GM18861 (cell line): ENCODE results near the gene CXorf58.
"Not testable (repeated sequence)": the region's sequence is repeated elsewhere in the genome, so short reads cannot be mapped to it uniquely, and the experiment has no call there.

ENCODE experiments used
- ATAC-seq: cut with Tn5 transposase; IDR thresholded peaks from one replicate; pipeline ENCODE4 v1.9.1; 2021; ENCODE audit not compliant: unreplicated experiment

CXorf58 gene, protein sequence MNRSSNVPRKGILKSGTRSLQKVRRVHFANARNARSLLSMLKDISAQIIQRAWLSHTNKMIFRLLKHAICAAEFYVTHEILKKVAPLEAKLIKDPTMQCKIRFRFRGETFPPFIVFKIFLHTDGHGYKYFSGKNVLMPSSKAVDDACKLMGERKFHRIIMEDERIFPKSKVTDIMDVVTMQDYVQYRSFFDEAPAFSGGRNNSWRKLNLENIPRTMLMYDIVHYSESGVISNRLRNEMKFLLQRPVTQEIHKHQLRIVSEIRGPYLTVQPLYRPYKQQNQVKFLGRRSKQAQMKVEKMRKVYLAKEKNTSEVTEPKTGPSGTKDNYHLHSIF

DNA sequence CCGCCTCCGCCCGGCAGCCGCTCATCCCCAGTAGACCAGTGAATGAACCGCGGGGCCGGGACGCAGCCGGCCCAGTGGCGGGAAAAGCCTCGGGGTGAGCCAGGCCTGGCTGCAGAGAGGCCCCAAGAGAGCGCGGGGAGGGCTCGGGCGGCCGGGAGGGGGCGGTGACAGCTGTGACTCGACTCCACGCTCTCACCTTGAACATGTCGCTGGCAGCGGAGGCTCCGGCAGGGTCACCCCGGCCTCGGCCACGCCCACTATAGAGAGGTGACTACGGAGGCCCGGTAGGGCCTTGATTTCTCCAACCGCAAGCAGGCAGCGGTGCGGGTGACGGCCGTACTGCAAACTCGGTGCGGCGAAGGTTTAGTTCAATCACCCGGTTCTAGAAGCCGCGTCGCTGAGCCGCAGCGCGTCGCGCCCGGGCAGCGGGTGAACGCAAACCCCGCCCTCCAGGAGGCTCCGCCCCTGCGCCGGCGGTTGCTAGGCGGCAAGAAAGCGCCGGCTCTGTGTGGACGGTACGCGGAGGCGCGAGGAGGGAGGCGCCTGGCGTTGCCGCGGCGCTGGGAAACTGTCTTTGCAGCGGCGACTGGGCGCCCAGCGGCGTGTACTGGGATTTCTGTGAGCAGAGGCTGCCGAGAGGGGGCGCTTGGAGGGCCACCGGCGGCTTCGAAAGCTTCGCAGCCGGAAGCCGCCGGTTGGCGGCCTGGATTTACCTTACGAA, at the start of gene CXorf58, which contains the start of gene APOO:
TSS of gene CXorf58 (plus strand) at position 509 of the 721 bp plus-strand sequence. CDS start 2,297 bp downstream, outside the sequence.
TSS of gene APOO (minus strand) at position 441 of the 721 bp plus-strand sequence. CDS start at position 205, 236 bp downstream.
- peak; percentile 85 for ATAC-seq

DNA sequence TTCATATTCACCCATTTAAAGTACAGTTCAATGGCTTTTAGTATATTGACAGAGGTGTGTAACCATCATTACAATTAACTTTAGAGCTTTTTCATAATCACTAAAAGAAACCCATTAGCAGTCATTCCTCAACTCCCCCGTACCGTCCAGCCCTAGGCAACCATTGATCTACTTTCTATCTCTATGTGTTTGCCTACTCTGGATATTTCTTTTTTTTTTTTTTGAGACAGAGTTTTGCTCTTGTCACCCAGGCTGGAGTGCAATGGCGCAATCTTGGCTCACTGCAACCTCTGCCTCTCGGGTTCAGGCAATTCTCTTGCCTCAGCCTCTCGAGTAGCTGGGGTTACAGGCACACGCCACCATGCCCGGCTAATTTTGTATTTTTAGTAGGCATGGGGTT, 48.6 kb upstream of the CXorf58 start:
- not testable (repeated sequence) for ATAC-seq

DNA sequence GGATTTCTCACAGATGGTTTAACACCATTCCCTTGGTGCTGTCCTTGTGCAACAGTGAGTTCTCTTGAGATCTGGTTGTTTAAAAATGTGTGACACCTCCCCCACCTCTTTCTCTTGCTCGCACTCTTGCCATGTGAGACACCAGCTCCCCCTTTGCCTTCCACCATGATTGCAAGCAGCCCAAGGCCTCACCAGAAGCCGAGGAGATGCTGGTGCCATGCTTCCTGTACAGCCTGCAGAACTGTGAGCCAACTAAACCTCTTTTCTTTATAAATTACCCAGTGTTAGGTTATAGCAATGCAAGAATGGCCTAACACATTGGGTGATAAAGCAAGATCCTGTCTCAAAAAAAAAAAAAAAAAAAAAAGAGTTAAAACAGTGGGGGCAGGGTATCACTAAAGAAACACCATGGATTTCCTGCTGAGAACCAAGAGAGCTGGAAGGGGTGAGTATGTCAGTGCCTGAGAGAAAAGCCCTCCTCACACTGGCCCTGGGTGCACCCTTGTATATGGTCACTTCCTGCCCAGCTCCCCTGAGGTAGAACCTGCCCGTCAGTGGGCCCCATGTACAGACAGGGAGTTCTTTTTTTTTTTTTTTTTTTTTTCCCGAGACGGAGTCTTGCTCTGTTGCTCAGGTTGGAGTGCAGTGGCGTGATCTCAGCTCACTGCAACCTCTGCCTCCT, 46.5 kb upstream of the CXorf58 start:
- ATAC-seq = peak; percentile 67

DNA sequence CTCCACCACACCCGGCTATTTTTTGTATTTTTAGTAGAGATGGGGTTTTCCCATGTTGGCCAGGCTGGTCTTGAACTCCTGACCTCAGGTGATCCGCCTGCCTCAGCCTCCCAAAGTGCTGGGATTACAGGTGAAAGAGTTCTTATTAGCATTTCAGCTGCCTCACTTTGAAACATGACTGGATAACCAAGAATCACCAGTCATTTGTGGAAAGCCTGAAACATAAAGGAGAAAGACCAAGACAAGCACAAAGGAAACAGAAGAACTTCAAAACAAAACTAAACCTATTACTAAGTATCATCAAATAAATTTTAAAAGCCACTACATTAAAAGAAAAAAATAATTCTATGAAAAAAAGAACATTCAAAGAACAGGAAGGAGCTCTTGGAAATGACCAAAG, 45.9 kb upstream of the CXorf58 start:
- ATAC-seq = not testable (repeated sequence)

- ATAC-seq = no peak
These were observed 43.0 kb upstream of the CXorf58 start for GRCh38 chrX:23864742-23865326.

DNA sequence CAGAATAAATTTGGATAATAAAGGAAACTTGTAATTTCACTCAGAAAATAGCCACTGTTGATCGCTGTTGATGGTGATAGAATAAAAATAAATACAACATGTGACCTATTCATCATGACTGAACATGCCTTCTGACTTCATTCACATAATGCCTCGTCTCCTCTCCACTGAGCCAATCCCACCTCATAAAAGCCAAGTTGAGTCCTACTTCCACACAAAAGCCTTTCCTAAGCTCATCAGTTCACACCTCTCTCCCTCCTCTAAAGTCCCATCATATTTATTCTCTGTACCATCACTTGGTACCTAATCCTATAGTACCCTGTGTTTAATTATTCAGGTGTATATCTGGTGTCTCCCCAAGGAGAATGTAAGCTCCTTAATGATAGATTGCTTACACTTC, 37.8 kb upstream of the CXorf58 start:
- no peak for ATAC-seq

GRCh38 chrX:23871905-23872546, 35.8 kb upstream of the CXorf58 start:
- ATAC-seq = no peak

DNA sequence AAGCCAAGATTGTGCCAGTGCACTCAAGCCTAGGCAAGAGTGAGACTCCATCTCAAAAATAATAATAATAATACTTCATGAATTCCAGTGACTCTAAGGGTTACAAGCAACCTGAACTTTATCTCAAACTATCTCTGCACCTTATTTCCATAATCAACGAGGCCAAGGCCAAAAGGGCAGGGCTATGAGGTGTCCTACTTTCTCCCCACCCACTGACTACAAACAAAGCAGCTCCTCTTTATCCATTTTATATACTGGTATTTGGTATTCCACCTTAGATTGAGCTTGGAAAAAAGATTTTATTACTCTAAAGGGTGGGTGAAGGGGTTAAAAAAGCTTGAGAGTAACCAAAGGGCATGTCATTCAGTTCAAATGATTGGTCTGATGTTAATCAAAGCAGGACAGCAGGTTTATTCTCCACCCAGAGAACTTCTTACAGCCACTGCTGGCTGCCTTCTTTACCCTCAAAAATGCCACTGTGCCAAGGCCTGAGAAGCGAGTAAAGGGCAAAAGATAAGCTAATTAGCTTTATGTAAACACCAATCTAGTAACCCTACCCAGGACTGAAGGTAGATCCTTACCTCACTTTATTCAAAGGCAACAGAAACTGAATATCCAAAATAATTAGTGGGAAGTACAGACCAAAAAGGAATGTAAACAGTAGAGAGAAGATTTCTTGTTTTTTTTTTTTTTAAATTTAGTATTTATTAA, 28.3 kb upstream of the CXorf58 start:
- ATAC-seq = no peak

DNA sequence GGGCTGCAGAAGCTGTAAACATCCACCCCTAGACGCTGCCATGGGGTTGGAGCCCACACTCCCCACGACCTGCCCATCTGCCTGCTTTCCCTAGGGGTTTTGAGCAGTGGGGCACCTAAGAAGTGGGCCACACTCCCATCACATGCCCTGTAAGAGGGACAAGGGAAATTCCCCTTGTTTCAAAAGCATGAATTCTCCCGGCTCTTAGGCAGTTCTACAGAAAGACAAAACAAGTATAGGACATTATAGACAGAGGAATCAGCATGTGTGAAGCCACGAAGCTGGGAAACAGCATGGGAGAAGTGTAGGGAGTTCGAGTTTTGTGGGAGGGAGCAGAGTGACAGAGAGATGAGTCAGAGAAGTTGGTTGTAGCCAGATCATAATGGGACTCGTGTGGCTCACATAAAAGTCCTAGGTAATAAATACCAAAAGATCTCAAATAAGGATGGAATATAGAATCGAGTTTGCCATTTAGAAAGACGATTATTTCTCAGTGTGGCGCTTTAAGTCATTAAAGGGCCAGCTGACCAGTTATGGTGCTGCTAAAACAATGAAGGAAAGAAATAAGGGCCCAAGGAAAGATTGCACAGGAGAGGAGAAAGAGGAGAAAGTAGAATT, 24.0 kb upstream of the CXorf58 start:
- no peak for ATAC-seq

DNA sequence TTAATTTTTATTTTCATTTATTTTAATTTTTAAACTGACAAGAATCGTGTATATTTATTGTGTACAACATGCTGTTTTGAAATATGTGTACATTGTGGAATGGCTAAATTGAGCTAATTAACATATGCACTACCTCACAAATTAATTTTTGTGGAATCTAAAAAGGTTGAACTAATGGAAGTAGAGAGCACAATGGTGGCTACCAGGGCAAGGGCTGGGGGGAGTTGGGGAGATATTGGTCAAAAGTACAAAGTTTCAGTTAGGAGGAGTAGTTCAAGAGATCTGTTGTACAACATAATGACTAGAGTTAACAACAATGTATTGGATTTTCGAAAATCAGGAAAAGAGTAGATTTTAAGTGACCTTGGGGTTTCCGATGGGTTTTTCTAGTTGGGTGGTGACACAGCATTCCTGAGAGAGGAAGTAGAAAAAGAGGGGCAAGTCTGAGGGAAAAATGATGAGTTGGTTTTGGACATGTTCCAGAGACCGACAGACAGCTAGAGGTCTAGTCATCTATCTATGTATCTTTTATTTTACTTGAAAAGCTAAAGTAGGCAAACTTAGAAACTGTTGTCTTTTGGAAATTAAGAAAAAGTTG, 23.3 kb upstream of the CXorf58 start:
- ATAC-seq = no peak

- no peak for ATAC-seq
These were observed 22.0 kb upstream of the CXorf58 start for GRCh38 chrX:23885803-23886202.

- ATAC-seq = no peak
These were observed 20.4 kb upstream of the CXorf58 start for GRCh38 chrX:23887451-23887850.

DNA sequence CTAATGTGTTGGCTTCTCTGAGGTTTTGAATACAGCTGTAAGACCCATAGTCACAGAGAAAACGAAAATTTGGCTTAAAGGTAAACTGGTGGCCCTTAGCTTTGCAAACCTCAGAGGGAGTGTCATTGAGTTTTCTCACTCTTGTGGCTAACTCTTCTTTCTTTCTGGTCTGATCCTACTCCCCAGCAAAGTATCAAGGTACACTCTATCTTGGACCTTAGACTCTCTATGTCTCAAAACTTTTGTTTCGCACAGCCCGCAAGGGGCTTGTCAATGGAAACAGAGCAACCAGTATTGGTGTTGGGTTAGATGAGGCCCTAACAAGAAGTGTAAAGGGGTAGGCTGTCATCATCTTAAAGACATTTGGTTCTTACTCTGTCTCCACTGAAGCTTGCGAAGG, 19.9 kb upstream of the CXorf58 start:
- ATAC-seq = no peak

GRCh38 chrX:23888887-23889501, 18.8 kb upstream of the CXorf58 start:
- no peak for ATAC-seq

GRCh38 chrX:23890933-23891332, 16.9 kb upstream of the CXorf58 start:
- ATAC-seq = no peak

GRCh38 chrX:23894993-23895392, 12.8 kb upstream of the CXorf58 start:
- ATAC-seq = not testable (repeated sequence)

GRCh38 chrX:23896539-23896938, 11.3 kb upstream of the CXorf58 start:
- not testable (repeated sequence) for ATAC-seq

DNA sequence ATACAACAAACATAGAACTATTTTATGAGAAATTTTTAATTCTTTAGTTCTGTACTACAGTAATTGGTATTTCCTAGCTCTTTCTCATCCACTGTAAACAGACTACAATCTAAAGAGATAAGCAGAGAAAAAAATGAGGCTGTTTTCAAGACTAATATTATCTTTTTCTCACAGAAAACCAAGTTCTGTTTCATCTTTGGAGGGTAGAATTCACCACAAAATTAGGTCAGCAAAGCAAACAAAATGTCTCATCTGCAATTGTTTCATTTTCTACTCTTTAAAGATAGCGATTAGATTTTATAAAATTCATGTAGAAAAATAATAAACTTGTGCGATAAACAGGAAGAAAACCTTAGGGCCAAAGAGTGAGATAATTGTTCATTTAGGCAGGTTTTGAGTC, 10.8 kb upstream of the CXorf58 start:
- no peak for ATAC-seq

DNA sequence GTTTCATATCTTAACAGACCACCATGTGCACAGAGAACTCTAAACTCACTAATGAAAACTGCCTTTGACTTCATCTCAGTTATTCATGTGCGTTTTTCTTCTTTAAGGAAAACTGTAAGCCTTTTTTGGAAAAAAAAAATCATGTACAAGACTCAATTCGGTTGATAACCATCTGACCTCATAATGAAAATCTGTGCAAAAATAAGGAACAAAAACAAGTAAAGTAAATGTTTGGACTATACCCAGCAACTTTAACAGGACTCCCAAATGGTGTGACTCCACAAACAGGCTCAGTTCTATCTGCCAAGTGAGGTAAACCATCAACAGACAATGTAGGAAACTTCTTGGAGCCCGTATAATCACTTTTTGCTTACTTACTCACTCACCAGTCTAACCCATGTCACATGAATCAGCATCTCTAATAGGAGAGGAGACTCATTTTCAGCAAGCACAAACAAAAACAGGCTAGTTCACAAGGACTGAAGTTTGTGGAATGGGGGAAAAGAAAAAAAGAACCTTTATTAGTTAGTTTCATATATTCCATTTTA, 9.3 kb upstream of the CXorf58 start:
- no peak for ATAC-seq
